HG03196 (cell line): ENCODE data around the gene TGM5.
"Not testable (repeated sequence)": the region's sequence is repeated elsewhere in the genome, so short reads cannot be mapped to it uniquely, and the experiment has no call there.

Source experiments
- ATAC-seq: cut with Tn5 transposase; IDR thresholded peaks from one replicate; pipeline ENCODE4 v1.9.1; 2021; ENCODE audit not compliant: unreplicated experiment

Gene TGM5

GRCh38 chr15:43266834-43267233, at the start of gene TGM5:
Gene TGM5, minus strand, starts transcription at chr15:43266928. Its CDS starts 79 bp downstream, at chr15:43266849.
- ATAC-seq = no peak

- ATAC-seq = no peak
These were observed 47.4 kb upstream of the TGM5 start for GRCh38 chr15:43314171-43314570.

GRCh38 chr15:43312378-43312777, 45.6 kb upstream of the TGM5 start:
- ATAC-seq = no peak

GRCh38 chr15:43302205-43302817, 35.6 kb upstream of the TGM5 start, which contains the start of gene TGM7:
Gene TGM7, minus strand, starts transcription at chr15:43302255.
- no peak for ATAC-seq

GRCh38 chr15:43299884-43300283, 33.2 kb upstream of the TGM5 start:
- ATAC-seq = no peak

GRCh38 chr15:43299411-43299810, 32.7 kb upstream of the TGM5 start:
- ATAC-seq = no peak

- ATAC-seq = no peak
These were observed 27.5 kb upstream of the TGM5 start for GRCh38 chr15:43294091-43294706.

GRCh38 chr15:43293432-43293831, 26.7 kb upstream of the TGM5 start:
- ATAC-seq = no peak

GRCh38 chr15:43292375-43293078, 25.8 kb upstream of the TGM5 start:
- ATAC-seq = no peak

- not testable (repeated sequence) for ATAC-seq
These were observed 22.9 kb upstream of the TGM5 start for GRCh38 chr15:43289656-43290055.

- ATAC-seq = no peak
These were observed 20.5 kb upstream of the TGM5 start for GRCh38 chr15:43287254-43287653.

- no peak for ATAC-seq
These were observed 19.3 kb upstream of the TGM5 start for GRCh38 chr15:43286074-43286473.

- ATAC-seq = no peak
These were observed 18.9 kb upstream of the TGM5 start for GRCh38 chr15:43285609-43286037.

- ATAC-seq = no peak
These were observed 16.8 kb upstream of the TGM5 start for GRCh38 chr15:43283526-43283925.

GRCh38 chr15:43281926-43282602, 15.3 kb upstream of the TGM5 start:
- no peak for ATAC-seq

GRCh38 chr15:43280996-43281395, 14.3 kb upstream of the TGM5 start:
- ATAC-seq = no peak

GRCh38 chr15:43279496-43279895, 12.8 kb upstream of the TGM5 start:
- ATAC-seq = no peak

- ATAC-seq = no peak
These were observed 12.1 kb upstream of the TGM5 start for GRCh38 chr15:43278869-43279268.

GRCh38 chr15:43277901-43278300, 11.2 kb upstream of the TGM5 start:
- ATAC-seq = no peak

- ATAC-seq = no peak
These were observed 10.6 kb upstream of the TGM5 start for GRCh38 chr15:43277231-43277823.

GRCh38 chr15:43276563-43277200, 10.0 kb upstream of the TGM5 start:
- ATAC-seq = no peak
